ENCODE data around the gene EIF3K.

- TF ChIP-seq RAD21 (IDR thresholded peaks at IDR 0.05; ENCODE audit: low read depth) (no peak), EGR1 (IDR thresholded peaks at IDR 0.05) (no peak), YY1 (IDR thresholded peaks at IDR 0.05; ENCODE audit: low read depth) (no peak), EP300 (IDR thresholded peaks at IDR 0.05; ENCODE audit: borderline replicate concordance) (no peak), MAX (IDR thresholded peaks at IDR 0.05) (no peak), CEBPB (IDR thresholded peaks at IDR 0.05) (no peak), ZBTB7A (IDR thresholded peaks at IDR 0.05; ENCODE audit: low read depth) (no peak), USF1 (IDR thresholded peaks at IDR 0.05) (no peak), TAF1 (IDR thresholded peaks at IDR 0.05; ENCODE audit: low read depth) (no peak), CREB1 (IDR thresholded peaks at IDR 0.05; ENCODE audit: low read depth) (no peak), TCF12 (IDR thresholded peaks at IDR 0.05; ENCODE audit: low read depth) (no peak), FOXM1 (IDR thresholded peaks at IDR 0.05; ENCODE audit: borderline replicate concordance, low read depth) (no peak), REST (IDR thresholded peaks at IDR 0.05; ENCODE audit: low read depth) (no peak), TEAD4 (IDR thresholded peaks at IDR 0.05) (no peak)
Measured at GRCh38 chr19:38666663-38667511, 47.9 kb downstream of the EIF3K start.

Data from Ishikawa (cell line).